ENCODE data around the gene NR4A2. TPM values are rescaled to one million over a fixed set of nuclear protein-coding genes. Genes with fewer than 3 reads are reported as not detected.
"Not testable (repeated sequence)": the region's sequence is repeated elsewhere in the genome, so short reads cannot be mapped to it uniquely, and the experiment has no call there.

NR4A2 gene
- total RNA-seq, 2 experiments from 2014 or later, result 290 to 319 TPM

DNA sequence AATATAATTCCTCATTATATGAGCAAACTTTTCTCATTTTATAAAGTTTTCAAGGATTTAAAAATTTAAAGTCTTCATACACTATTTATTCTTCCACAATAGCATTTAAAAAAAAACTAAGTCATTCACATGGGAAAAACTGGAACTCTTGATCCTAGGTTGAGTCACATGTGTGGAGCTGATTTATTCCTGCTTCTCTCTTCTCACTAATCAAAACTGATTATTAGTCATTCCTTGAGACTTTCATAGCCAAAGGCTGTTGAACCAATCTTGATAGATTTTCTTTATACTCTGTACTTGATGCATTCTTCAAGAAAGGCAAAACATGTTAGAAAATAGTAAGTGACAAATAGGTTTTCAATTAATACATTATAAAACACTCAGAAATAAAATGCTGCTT, 27.4 kb downstream of the NR4A2 start:
- Histone ChIP-seq H3K27me3 (ENCODE audit: control insufficient read depth in 1 of 2, insufficient read depth in 2 of 2, low read length in 2 of 2) (peaks cover 5 to 33% of the 10 kb centered on the region in 2 experiments), H3K4me3 (ENCODE audit: low read length) (no peak overlapping the region), H3K36me3 (ENCODE audit: insufficient read depth, low read length) (no peaks in the 10 kb centered on the region), H3K27ac (ENCODE audit: low read depth in 1 of 2, low read length in 2 of 2) (no peak overlapping the region), H3K4me1 (ENCODE audit: insufficient read depth, low read length) (no peaks in the 10 kb centered on the region), H3K9me3 (ENCODE audit: control insufficient read depth in 1 of 2, insufficient read depth in 1 of 2, low read length in 2 of 2) (no peaks in the 10 kb centered on the region)
- ChIA-PET CTCF (no interaction called here), POLR2A (no interaction called here)
- intact Hi-C loops (cut with DNase I, micrococcal nuclease), result no loop called here
- DNase-seq (no peak), ATAC-seq (ENCODE audit: poor library complexity) (no peak)
- H3K9me3 Mint-ChIP-seq, result no peaks in the 10 kb centered on the region
- H3K36me3 Mint-ChIP-seq (ENCODE audit: low read depth), result no peaks in the 10 kb centered on the region
- TF ChIP-seq CTCF (IDR thresholded peaks at IDR 0.05), result no peak
- H3K4me3 Mint-ChIP-seq, result no peak overlapping the region
- peaks cover 60% of the 10 kb centered on the region for H3K27me3 Mint-ChIP-seq
- H3K4me1 Mint-ChIP-seq (ENCODE audit: low read depth), result no peaks in the 10 kb centered on the region
- H3K27ac Mint-ChIP-seq, result no peak overlapping the region

DNA sequence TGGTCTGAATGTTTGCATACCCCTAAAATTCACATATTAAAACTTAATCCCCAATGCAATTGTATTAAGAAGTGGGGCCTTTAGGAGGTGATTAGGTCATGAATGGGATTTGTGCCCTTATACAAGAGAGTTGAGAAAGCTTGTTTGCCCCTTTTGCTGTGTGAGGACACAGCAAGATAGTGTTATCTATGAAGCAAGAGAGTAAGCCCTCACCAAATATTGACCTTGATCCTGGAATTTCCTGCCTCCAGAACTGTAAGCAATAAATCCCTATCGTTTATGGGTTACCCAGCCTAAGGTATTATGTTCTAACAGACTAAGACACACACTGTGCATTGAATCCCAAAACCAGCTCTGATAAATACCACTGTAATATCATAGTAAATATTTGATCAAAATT, 32.2 kb downstream of the NR4A2 start:
- CTCF ChIA-PET, result no interaction called here

DNA sequence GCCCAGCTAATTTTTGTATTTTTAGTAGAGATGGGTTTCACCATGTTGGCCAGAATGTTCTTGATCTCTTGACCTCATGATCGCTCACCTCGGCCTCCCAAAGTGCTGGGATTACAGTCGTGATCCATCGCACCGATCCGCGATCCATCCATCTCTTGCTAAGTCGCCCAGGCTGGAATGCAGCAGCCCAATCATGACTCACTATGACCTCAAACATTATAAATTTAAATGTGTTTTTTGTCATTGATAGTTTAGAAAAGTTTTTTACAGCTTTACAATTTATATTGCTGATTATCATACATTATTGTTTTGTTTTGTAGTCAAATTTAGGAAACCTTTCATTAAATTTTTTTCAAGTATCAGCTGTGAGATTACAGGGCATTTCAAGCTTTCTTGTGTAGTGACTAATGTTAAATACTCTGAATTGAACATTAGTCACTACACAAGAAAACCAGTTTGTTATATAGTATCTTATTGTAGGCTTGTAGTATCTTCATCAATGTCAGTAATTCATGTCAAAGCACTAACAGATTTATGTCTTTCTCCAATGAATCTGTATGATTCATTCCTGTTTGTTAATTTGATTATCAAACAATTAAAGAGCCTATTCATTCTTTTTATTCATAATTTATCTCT, 37.5 kb downstream of the NR4A2 start:
- Mint-ChIP-seq H3K27ac (no peak overlapping the region), H3K27me3 (peaks cover 36% of the 10 kb centered on the region), H3K9me3 (peaks cover 5% of the 10 kb centered on the region), H3K4me3 (no peak overlapping the region), H3K36me3 (ENCODE audit: low read depth) (no peaks in the 10 kb centered on the region), H3K4me1 (ENCODE audit: low read depth) (no peaks in the 10 kb centered on the region)
- Histone ChIP-seq H3K27me3 (ENCODE audit: control insufficient read depth in 1 of 2, insufficient read depth in 2 of 2, low read length in 2 of 2) (peaks cover 0 to 13% of the 10 kb centered on the region in 2 experiments), H3K4me1 (ENCODE audit: insufficient read depth, low read length) (no peaks in the 10 kb centered on the region), H3K9me3 (ENCODE audit: control insufficient read depth in 1 of 2, insufficient read depth in 1 of 2, low read length in 2 of 2) (peaks cover 5 to 9% of the 10 kb centered on the region in 2 experiments), H3K4me3 (ENCODE audit: low read length) (no peak overlapping the region), H3K36me3 (ENCODE audit: insufficient read depth, low read length) (no peaks in the 10 kb centered on the region), H3K27ac (ENCODE audit: low read depth in 1 of 2, low read length in 2 of 2) (no peak overlapping the region)
- no peak for TF ChIP-seq CTCF (IDR thresholded peaks at IDR 0.05)
- DNase-seq (no peak), ATAC-seq (ENCODE audit: poor library complexity) (no peak)
- intact Hi-C loops (cut with DNase I, micrococcal nuclease), result no loop called here
- ChIA-PET POLR2A (no interaction called here), CTCF (no interaction called here)

More for the DNA sequence above, 32.2 kb downstream of the NR4A2 start:
- ATAC-seq (ENCODE audit: poor library complexity) (no peak), DNase-seq (no peak)
- H3K9me3 Mint-ChIP-seq, result peaks cover 5% of the 10 kb centered on the region
- intact Hi-C loops (cut with DNase I, micrococcal nuclease), result no loop called here
- Histone ChIP-seq H3K4me1 (ENCODE audit: insufficient read depth, low read length) (no peaks in the 10 kb centered on the region), H3K27ac (ENCODE audit: low read depth in 1 of 2, low read length in 2 of 2) (no peak overlapping the region), H3K4me3 (ENCODE audit: low read length) (no peak overlapping the region), H3K27me3 (ENCODE audit: control insufficient read depth in 1 of 2, insufficient read depth in 2 of 2, low read length in 2 of 2) (peaks cover 6 to 15% of the 10 kb centered on the region in 2 experiments), H3K36me3 (ENCODE audit: insufficient read depth, low read length) (no peaks in the 10 kb centered on the region), H3K9me3 (ENCODE audit: control insufficient read depth in 1 of 2, insufficient read depth in 1 of 2, low read length in 2 of 2) (peaks cover 0 to 5% of the 10 kb centered on the region in 2 experiments)
- H3K4me3 Mint-ChIP-seq, result no peak overlapping the region
- H3K4me1 Mint-ChIP-seq (ENCODE audit: low read depth), result no peaks in the 10 kb centered on the region
- H3K27ac Mint-ChIP-seq, result no peak overlapping the region
- no peak for TF ChIP-seq CTCF (IDR thresholded peaks at IDR 0.05)
- H3K27me3 Mint-ChIP-seq, result peaks cover 56% of the 10 kb centered on the region
- POLR2A ChIA-PET, result no interaction called here
- no peaks in the 10 kb centered on the region for H3K36me3 Mint-ChIP-seq (ENCODE audit: low read depth)

- H3K4me3 ChIP-seq (ENCODE audit: low read length); ATAC-seq (ENCODE audit: poor library complexity); H3K27ac ChIP-seq (ENCODE audit: low read depth in 1 of 2, low read length in 2 of 2); H3K4me1 Mint-ChIP-seq (ENCODE audit: low read depth); H3K9me3 ChIP-seq (ENCODE audit: control insufficient read depth in 1 of 2, insufficient read depth in 1 of 2, low read length in 2 of 2); H3K36me3 Mint-ChIP-seq (ENCODE audit: low read depth); intact Hi-C loops (cut with DNase I, micrococcal nuclease); H3K27me3 ChIP-seq (ENCODE audit: control insufficient read depth in 1 of 2, insufficient read depth in 2 of 2, low read length in 2 of 2); H3K4me1 ChIP-seq (ENCODE audit: insufficient read depth, low read length); H3K27ac Mint-ChIP-seq; H3K36me3 ChIP-seq (ENCODE audit: insufficient read depth, low read length); DNase-seq; CTCF ChIA-PET; H3K4me3 Mint-ChIP-seq; H3K9me3 Mint-ChIP-seq; POLR2A ChIA-PET: not testable (repeated sequence)
- peaks cover 31% of the 10 kb centered on the region for H3K27me3 Mint-ChIP-seq
Observed at GRCh38 chr2:156293382-156293781, 39.1 kb downstream of the NR4A2 start.
